Measurements from ENCODE around the gene FBP2.
A peak's percentile ranks its signal among the peaks of the same experiment; 100 is the strongest.

Gene FBP2

GRCh38 chr9:94593459-94594345 lies at the start of gene FBP2:
Gene FBP2 (minus strand): TSS chr9:94593824. CDS start chr9:94593726, 98 bp downstream.
- no peak for DNase-seq (ENCODE audit: low spot score)
- FAIRE-seq = no peak

DNA sequence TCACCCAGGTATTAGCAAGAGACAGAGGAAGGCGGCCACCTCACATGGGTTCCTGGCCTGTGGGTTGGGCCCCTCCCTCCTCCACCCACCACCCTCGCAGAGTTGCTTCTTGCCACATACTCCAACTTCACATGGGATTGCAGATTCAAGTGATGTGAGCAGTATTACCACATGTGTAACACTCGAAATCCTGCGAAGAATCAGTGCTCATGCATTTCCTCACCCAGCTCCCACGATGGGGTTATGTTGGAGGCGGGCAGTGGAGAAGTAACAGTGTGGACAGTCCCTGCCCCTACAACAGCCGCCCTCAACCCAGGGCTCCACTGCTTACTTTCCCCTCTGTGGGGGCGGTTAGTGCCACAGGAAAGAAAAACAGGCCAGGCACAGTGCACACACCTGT lies 49.6 kb upstream of the FBP2 start:
- no peak for DNase-seq (ENCODE audit: low spot score)

DNA sequence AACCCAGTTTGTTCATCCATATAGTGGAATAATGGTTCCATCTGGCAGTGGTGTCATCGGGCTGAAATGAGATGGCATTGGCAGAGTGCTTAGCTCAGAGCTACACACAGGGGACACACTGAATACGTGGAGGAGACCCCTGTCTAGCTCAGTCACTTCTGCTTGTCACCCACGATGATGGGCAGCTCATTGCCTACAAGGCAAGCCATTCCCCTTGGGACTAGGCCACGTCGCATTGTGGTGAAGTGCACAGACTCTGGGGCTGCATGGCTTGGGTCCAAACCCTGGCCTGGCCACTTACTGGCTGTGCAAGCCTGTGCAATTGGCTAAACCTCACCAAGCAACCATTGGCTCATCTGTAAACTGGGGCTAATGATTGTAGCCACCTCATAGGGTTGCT lies 48.9 kb upstream of the FBP2 start:
- peak; percentile 52 for FAIRE-seq
- DNase-seq (ENCODE audit: low spot score) = no peak

More for the DNA sequence above, 49.6 kb upstream of the FBP2 start:
- no peak for FAIRE-seq

DNA sequence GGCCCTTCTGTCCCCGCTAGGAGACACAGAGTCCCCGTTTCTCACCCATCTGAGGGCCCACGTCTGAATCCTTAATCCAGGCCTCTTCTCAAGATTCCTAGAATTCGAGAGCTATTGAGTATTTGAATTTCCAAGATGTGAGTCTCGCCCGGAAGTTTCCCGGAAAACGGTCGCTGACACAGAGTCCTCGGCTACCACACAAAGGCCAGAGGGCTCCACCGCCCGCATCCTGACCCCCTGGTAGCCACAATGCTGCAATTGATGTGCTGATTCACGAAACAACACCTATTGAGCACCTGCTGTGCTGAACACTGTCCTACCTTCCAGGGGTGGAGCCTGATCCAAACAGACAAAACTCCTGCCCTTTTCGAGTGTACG lies 46.4 kb upstream of the FBP2 start:
- no peak for FAIRE-seq
- no peak for DNase-seq (ENCODE audit: low spot score)

DNA sequence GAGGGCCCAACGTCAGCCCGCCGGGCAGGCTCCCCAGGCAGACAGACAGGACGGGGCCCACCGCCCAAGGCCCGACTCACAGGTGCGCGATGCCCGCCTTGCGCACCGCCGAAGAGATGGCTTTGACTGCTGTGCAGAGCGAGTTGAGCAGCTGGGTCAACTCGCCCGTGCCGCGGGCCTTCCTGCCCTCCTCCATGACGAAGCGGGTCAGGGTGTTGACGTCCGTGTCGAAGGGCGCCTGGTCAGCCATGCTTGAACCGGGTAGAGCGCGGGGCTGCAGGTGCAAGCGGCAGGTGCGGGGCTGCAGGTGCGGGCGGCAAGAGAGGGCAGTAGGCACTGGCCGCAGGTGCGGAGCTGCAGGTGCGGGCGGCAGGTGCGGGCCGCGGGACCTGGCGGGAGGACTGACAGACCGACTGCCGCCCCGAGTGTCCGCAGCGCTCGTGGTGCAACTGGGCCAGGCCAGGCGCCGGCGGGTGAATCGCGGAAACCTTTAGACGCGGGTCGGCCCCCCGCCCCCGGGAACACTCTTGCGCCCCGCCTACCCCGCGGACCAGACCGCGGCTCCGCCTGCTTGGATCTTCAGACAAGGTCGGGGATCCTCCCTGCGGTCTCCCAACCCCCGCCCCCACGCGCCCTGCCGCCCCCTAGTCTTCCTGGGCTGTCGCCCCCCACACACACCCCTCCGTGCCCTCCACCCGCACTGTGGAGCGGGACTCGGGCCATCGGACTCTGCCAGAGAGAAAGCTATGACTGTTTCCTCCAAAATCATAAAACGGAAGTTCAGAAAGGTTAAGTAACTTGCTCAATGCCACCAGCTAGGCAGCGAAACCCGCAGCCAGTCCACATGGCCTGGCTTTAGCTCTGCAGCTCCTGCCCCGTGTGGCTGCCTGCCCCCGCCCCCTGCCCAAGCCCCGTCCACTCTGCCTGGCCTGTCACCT lies 45.7 kb upstream of the FBP2 start, which contains the start of gene FBP1:
FBP1 (minus strand) TSS at position 458 of the 938 bp plus-strand sequence; CDS start at position 250, 208 bp downstream.
- no peak for DNase-seq (ENCODE audit: low spot score)
- FAIRE-seq = no peak

- no peak for DNase-seq (ENCODE audit: low spot score)
- no peak for FAIRE-seq
Measured at GRCh38 chr9:94638335-94639060, 44.9 kb upstream of the FBP2 start.

DNA sequence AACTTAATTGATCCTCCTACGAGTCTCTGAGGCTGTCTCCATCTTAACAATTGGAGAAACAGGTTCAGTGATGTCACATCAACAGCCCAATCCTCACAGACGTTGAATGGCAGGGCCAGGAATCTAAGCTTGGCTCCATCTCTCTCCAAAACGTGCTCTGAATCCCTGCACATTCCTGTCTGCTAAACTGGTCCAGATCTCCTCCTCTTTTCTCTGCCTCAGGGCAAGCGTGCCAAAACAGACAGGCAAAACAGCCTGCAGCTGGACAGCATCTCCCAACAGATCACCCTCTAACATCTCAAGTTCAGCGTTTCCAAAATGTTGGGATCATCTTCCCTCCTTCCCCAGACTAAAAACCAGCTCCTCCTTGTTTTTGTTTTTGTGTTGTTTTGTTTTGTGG lies 39.1 kb upstream of the FBP2 start:
- DNase-seq (ENCODE audit: low spot score) = no peak
- no peak for FAIRE-seq

GRCh38 chr9:94631599-94631998 lies 38.0 kb upstream of the FBP2 start:
- DNase-seq (ENCODE audit: low spot score) = no peak
- no peak for FAIRE-seq

- FAIRE-seq = no peak
Measured at GRCh38 chr9:94630833-94631232, 37.2 kb upstream of the FBP2 start.

DNA sequence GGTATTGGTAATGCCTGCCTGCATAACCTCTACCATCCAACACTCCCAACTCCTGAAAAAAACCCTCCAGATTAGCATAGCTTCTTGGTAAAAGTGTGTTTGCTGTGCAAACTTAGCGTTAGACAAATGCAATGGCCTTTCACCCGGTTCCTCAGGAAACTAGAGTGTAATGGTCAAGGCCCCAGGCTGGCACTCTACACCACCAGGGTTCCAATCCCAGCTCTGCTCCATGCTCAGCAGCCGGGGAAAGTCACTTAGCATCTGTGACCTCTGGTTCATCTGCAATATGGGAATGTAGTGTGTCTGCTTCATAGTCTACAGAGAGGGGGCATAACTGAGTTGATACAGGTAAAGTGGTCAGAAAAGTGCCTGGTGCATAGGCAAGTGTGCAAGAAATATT lies 36.7 kb upstream of the FBP2 start:
- DNase-seq (ENCODE audit: low spot score) (no peak), FAIRE-seq (no peak)

More at GRCh38 chr9:94630833-94631232, 37.2 kb upstream of the FBP2 start:
- DNase-seq (ENCODE audit: low spot score) = no peak

DNA sequence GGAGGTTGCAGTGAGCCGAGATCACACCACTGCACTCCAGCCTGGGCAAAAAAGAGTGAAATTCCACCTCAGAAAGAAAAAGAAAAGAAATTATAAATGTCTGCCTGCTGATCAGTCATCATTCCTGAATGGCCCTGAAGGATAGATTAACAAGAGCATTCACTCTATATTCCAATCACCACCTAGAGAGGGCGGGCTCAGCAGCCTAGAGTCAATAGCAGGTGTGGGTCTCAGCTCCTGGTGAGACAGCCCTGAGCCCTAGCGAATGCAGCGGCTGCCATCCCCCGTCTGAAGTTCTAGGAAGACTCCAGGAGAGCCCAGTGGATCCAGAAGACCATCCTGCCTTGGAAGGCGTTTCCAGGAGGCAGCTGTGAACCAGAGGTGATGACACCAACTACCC lies 33.7 kb upstream of the FBP2 start:
- FAIRE-seq (no peak), DNase-seq (ENCODE audit: low spot score) (no peak)

- DNase-seq (ENCODE audit: low spot score) (no peak), FAIRE-seq (no peak)
Measured at GRCh38 chr9:94625835-94626234, 32.2 kb upstream of the FBP2 start.

GRCh38 chr9:94624629-94625028 lies 31.0 kb upstream of the FBP2 start:
- FAIRE-seq (no peak), DNase-seq (ENCODE audit: low spot score) (no peak)

DNA sequence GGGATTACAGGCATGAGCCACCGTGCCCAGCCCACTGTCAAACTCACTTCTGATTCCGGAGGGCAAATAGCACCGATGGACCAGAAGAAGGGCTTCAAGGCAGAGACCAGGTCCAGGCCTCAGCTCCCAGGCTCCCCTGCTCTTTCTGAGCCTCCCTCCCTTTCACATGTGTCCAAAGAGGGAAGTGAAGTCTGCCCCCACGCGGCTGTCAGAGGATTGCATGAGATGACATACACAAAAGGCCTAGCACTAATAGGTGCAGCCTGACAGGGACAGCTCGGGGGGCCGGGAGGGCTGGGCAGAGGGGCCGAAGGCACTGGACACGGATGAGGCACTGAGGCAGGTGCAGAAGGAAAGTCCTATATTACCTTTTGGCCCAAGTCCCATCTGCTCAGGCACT lies 29.6 kb upstream of the FBP2 start:
- FAIRE-seq (no peak), DNase-seq (ENCODE audit: low spot score) (peak; percentile 29)

GRCh38 chr9:94622087-94622800 lies 28.6 kb upstream of the FBP2 start:
- DNase-seq (ENCODE audit: low spot score) (no peak), FAIRE-seq (no peak)

DNA sequence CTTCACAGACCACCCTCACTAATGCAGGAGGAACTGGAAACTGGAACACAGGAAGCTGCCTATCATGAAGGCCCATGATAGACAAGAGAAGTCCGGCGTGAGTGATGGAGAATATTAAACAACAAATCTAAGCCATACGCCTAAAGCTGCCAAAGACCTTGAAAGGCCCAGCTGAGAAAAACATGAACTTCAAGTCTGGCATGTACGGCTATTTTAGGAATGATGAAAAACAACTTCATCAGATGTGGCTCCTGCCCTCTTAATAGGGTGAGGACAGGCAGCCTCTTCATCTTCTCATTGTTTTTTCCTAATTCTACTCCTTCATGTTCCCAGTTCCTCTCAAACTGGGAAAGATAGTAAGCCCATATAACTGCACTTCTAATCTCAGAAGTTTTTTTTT lies 25.4 kb upstream of the FBP2 start:
- DNase-seq (ENCODE audit: low spot score) = no peak
- no peak for FAIRE-seq

DNA sequence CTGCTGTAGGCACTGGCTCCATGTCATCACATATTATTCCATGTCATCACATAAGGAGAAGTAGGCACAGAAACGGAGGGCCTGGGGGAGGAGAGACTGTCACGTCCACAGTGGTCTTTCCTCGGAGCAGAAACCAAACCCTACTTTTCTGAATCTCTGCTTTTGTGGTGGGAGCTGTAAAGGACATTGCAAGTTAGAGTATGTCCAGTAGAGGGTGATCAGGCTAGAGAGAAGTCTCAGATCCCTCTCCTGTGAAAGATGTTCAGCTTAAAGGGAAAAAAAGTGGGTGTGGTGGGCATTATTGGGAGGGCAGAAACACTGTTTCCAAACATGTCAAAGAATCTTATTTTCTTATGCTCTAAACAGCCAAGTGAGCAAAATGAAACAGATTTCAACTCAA lies 19.4 kb upstream of the FBP2 start:
- no peak for DNase-seq (ENCODE audit: low spot score)

DNA sequence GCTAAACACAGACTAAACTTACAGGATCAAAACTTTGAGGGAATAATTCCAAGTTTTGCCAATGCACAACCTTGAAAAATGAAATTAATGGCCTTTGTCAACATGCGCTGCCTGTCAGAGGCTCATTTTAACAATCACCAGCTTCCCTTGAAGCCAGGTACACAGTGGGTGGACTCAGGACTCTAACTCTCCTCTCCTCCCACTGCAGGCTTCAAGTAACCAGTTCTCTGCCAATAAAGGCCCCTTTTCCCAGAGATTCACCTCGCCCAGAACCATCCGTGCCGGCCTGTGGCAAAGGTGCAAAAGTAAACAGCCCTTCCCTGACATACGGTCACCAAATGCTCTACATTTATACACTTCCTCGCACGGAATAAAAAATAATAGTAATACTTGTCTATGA lies 18.4 kb upstream of the FBP2 start:
- FAIRE-seq = no peak
- DNase-seq (ENCODE audit: low spot score) = no peak

More for the DNA sequence above, 19.4 kb upstream of the FBP2 start:
- FAIRE-seq = no peak

DNA sequence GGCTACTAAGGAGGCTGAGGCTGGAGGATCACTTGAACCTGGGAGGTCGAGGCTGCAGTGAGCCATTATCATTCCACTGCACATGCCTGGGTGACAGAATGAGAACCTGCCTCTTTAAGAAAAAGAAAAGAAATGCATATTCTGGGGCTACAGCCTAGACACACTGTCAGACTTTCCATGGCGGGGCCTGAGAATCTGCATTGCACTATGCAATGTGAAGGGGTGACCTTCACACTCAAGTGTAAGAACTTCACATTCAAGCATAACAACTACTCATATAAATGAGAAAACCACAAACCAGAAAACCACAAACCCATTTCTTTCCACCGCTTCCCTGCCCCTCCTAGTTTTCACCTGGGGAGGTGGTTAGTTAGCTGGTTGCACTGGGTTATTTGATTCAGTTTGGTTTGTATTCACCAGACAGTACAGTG lies 18.0 kb upstream of the FBP2 start:
- no peak for FAIRE-seq
- no peak for DNase-seq (ENCODE audit: low spot score)

DNA sequence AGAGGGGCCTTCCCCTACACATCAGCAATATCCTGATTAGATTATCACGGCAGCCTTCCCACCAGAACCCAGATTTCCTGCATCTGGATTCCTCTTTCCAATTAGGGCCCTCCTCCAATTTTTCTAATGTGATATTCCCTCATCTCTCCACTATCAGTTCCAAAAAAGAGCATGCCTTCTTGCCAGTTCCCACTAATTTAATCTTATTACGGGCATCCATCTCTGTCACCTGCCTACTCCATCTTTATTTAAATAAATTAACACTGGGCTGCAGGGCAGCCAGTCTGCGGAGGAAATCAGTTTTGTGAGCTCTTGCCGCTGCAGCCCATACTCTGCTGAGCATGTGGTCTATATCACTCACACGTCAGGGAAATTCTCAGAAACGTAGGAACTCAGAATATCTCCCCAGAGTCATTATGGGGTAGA lies 16.6 kb upstream of the FBP2 start:
- FAIRE-seq = no peak
- DNase-seq (ENCODE audit: low spot score) = no peak

DNA sequence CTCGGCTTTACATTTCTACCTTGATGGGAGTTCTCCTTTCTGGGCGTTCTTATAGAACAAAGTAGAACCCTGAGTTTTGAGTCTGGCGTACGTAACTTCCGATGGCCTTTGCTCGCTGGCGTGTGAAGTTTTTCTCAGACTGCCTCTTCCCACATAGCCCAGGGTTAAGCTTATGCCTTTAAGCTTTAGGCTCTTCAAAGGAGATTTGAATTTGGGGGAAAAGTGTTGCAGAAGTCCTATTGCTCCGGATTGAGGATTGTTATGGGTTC lies 13.7 kb upstream of the FBP2 start:
- DNase-seq (ENCODE audit: low spot score) (no peak), FAIRE-seq (no peak)

Data from urothelium cell line (cell line).